SK-N-SH (cell line): ENCODE measurements around the gene FKRP. TPM values are rescaled to one million over a fixed set of nuclear protein-coding genes. Genes with fewer than 3 reads are reported as not detected.

ENCODE experiments used
- CTCF ChIA-PET: fragments of 300-600, 350-600 bp; formaldehyde crosslinking; extraction: SDS; loops from one replicate; lab custom pipeline; 2021; lab: Yijun Ruan, JAX
- POLR2A ChIA-PET: fragments of 350-600 bp; sonication (Branson Sonifier 250); formaldehyde crosslinking; extraction: SDS; loops from one replicate; lab custom pipeline; 2020; ENCODE audit warnings: antibody characterized with exemption, inconsistent platforms; lab: Yijun Ruan, JAX
- DNase-seq: peaks from one replicate; pipeline ENCODE4 v3.0.0; 2012
- H2AFZ ChIP-seq: fragments of 200-600 bp; sonication (generic); 2 replicates; pipeline ENCODE4 v1.8.1; 2016; ENCODE audit warnings: antibody characterized with exemption, mild to moderate bottlenecking, low read depth
- H3F3A ChIP-seq: fragments of 200-600 bp; sonication (generic); replicated peaks from 2 replicates; pipeline ENCODE3; 2016; ENCODE audit warnings: antibody characterized with exemption, mild to moderate bottlenecking; ENCODE audit not compliant: insufficient read depth
- H3K27ac ChIP-seq, 2 experiments: fragments of 200-500 bp in 1 of 2; fragments of 200-600 bp in 1 of 2; sonication (Bioruptor generic) in 1 of 2; sonication (generic), shearing (Covaris generic) in 1 of 2; 2 replicates each; pipeline versions ENCODE4 v1.5.1 to v1.6.1; 2014 to 2016; ENCODE audit warnings: low read depth in 2 of 2, inconsistent platforms in 1 of 2, low read length in 1 of 2, mild to moderate bottlenecking in 1 of 2, mixed read lengths in 1 of 2
- H3K27me3 ChIP-seq: fragments of 200-600 bp; sonication (generic), shearing (Covaris generic); 2 replicates; pipeline ENCODE4 v1.6.1; 2016; ENCODE audit warnings: mixed run types; ENCODE audit not compliant: insufficient read depth
- H3K36me3 ChIP-seq, 2 experiments: fragments of 200-500 bp in 1 of 2; fragments of 200-600 bp in 1 of 2; sonication (Bioruptor generic) in 1 of 2; sonication (generic) in 1 of 2; replicated peaks in 1 of 2; 2 replicates each; pipeline versions ENCODE3 to v1.5.1; 2014 to 2016; ENCODE audit warnings: low read length in 1 of 2, mild to moderate bottlenecking in 1 of 2; ENCODE audit not compliant: insufficient read depth in 2 of 2, control insufficient read depth in 1 of 2
- H3K4me1 ChIP-seq, 2 experiments: fragments of 200-500 bp in 1 of 2; fragments of 200-600 bp in 1 of 2; sonication (Bioruptor generic) in 1 of 2; sonication (generic), shearing (Covaris generic) in 1 of 2; 2 replicates each; pipeline versions ENCODE4 v1.5.1 to v1.6.1; 2014 to 2016; ENCODE audit warnings: low read depth in 1 of 2, low read length in 1 of 2, mixed run types in 1 of 2; ENCODE audit not compliant: insufficient read depth in 2 of 2, control insufficient read depth in 1 of 2
- H3K4me2 ChIP-seq: fragments of 200-600 bp; sonication (generic), shearing (Covaris generic); 2 replicates; pipeline ENCODE4 v1.6.1; 2017; ENCODE audit warnings: mixed run types
- H3K4me3 ChIP-seq, 2 experiments: fragments of 200-500 bp in 1 of 2; fragments of 200-600 bp in 1 of 2; sonication (Bioruptor generic) in 1 of 2; sonication (generic), shearing (Covaris generic) in 1 of 2; 2 replicates each; pipeline versions ENCODE4 v1.5.1 to v1.8.1; 2014 to 2016; ENCODE audit warnings: low read depth in 2 of 2, inconsistent platforms in 1 of 2, low read length in 1 of 2, mild to moderate bottlenecking in 1 of 2, mixed read lengths in 1 of 2, moderate library complexity in 1 of 2
- H3K79me2 ChIP-seq: fragments of 200-600 bp; sonication (generic); 2 replicates; pipeline ENCODE4 v1.8.1; 2017; ENCODE audit warnings: mild to moderate bottlenecking; ENCODE audit not compliant: insufficient read depth
- H3K9ac ChIP-seq: fragments of 200-600 bp; sonication (generic); 2 replicates; pipeline ENCODE4 v1.6.1; 2017; ENCODE audit warnings: mixed run types
- H3K9me2 ChIP-seq: fragments of 200-600 bp; sonication (generic); 2 replicates; pipeline ENCODE4 v1.6.1; 2017; ENCODE audit warnings: mixed run types
- H3K9me3 ChIP-seq: fragments of 200-600 bp; sonication (generic); 2 replicates; pipeline ENCODE4 v1.6.1; 2017; ENCODE audit warnings: mixed run types, mild to moderate bottlenecking, moderate library complexity
- H4K20me1 ChIP-seq: fragments of 200-600 bp; sonication (generic); 2 replicates; pipeline ENCODE4 v1.6.1; 2017; ENCODE audit warnings: mild to moderate bottlenecking, mixed run types; ENCODE audit not compliant: insufficient read depth
- CHD2 ChIP-seq: fragments of 150-350 bp; IDR thresholded peaks from 2 replicates; pipeline ENCODE4 v1.6.1; 2018; ENCODE audit warnings: low read length; ENCODE audit not compliant: partially characterized antibody
- CTCF ChIP-seq: fragments of 200-600 bp; sonication (generic); IDR thresholded peaks from 2 replicates; pipeline ENCODE4 v1.6.1; 2017; ENCODE audit warnings: antibody characterized with exemption, mild to moderate bottlenecking, moderate library complexity
- FOSL2 ChIP-seq: IDR thresholded peaks from 2 replicates; pipeline ENCODE4 v1.4.0; 2012; ENCODE audit warnings: low read depth, mild to moderate bottlenecking, moderate library complexity, borderline replicate concordance
- FOXM1 ChIP-seq: IDR thresholded peaks from 2 replicates; pipeline ENCODE4 v1.4.0; 2012; ENCODE audit warnings: low read depth, mild to moderate bottlenecking
- GATA2 ChIP-seq: sonication (generic); formaldehyde crosslinking; IDR thresholded peaks from 2 replicates; pipeline ENCODE4 v1.5.0; 2020; ENCODE audit warnings: mild to moderate bottlenecking, missing genetic modification reagents
- JUND ChIP-seq: IDR thresholded peaks from 2 replicates; pipeline ENCODE4 v1.4.0; 2012
- MXI1 ChIP-seq: IDR thresholded peaks from 2 replicates; pipeline ENCODE4 v1.6.1; 2012; ENCODE audit warnings: mild to moderate bottlenecking, low read depth, low read length, improper control_type of control experiment
- POLR2AphosphoS5 ChIP-seq: IDR thresholded peaks from 2 replicates; pipeline ENCODE4 v1.6.1; 2012; ENCODE audit warnings: low read depth, low read length
- RAD21 ChIP-seq: IDR thresholded peaks from 2 replicates; pipeline ENCODE4 v1.6.1; 2012; ENCODE audit warnings: mild to moderate bottlenecking, low read length
- RXRA ChIP-seq: IDR thresholded peaks from 2 replicates; pipeline ENCODE4 v1.4.0; 2012; ENCODE audit warnings: low read depth, mild to moderate bottlenecking, borderline replicate concordance
- SIN3A ChIP-seq: IDR thresholded peaks from 2 replicates; pipeline ENCODE4 v1.6.1; 2012; ENCODE audit warnings: low read depth, mild to moderate bottlenecking, low read length, moderate library complexity, borderline replicate concordance
- WGBS: methylation state at CpG from one replicate; pipeline ENCODE4 v1.1.6; 2017; ENCODE audit warnings: low lambda C conversion rate; 5-methylcytosine and 5-hydroxymethylcytosine counted together
- polyA plus RNA-seq, 3 experiments: library from polyadenylated mRNA; depleted of rRNA; stranded (reverse); fragments of >200 nt; gene quantifications; 2 replicates each; pipeline ENCODE4 v1.2.3, GENCODE V29; 2012
- TF ChIP-seq, protein P1 (sequence below): IDR thresholded peaks from 2 replicates; pipeline ENCODE4 v1.4.0; 2012; ENCODE audit warnings: low read depth, borderline replicate concordance

FKRP gene
- polyA plus RNA-seq, 1 of the 3 experiments (the other 2 are of a cell fraction), result 37.3 TPM

- TF ChIP-seq FOSL2, result peak; percentile 72; the same call in 1 of the 2 replicates
- TF ChIP-seq CTCF, result no peak
- peak; percentile 14; the same call in 1 of the 2 replicates for TF ChIP-seq RAD21
- no peak for TF ChIP-seq FOXM1
- TF ChIP-seq, protein P1, sequence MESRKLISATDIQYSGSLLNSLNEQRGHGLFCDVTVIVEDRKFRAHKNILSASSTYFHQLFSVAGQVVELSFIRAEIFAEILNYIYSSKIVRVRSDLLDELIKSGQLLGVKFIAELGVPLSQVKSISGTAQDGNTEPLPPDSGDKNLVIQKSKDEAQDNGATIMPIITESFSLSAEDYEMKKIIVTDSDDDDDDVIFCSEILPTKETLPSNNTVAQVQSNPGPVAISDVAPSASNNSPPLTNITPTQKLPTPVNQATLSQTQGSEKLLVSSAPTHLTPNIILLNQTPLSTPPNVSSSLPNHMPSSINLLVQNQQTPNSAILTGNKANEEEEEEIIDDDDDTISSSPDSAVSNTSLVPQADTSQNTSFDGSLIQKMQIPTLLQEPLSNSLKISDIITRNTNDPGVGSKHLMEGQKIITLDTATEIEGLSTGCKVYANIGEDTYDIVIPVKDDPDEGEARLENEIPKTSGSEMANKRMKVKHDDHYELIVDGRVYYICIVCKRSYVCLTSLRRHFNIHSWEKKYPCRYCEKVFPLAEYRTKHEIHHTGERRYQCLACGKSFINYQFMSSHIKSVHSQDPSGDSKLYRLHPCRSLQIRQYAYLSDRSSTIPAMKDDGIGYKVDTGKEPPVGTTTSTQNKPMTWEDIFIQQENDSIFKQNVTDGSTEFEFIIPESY, result no peak
- peak; percentile 75 for TF ChIP-seq SIN3A
- peak; percentile 99 for TF ChIP-seq MXI1
- TF ChIP-seq CHD2, result peak; percentile 53
Observed at GRCh38 chr19:46786236-46787039, 40.6 kb downstream of the FKRP start (continued).

DNA sequence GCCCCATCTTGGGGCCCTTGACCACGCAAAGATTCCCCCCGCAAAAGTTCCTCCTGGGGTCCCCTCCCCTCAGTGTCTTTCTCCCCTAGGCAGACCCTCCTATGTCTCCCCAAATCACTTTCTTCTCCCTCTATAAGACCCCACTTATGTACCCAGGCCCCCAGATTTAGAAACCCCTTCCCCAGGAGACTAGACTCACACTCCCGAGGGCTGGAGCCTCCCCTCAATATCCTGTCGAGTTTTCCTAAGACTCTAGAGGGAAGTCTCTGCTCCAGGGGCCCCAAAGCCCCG, 41.1 kb downstream of the FKRP start:
- H3K4me3 ChIP-seq, result peak overlapping the region; percentile 62 to 95
- CTCF ChIA-PET, result interaction anchor here (1.0 to 2.3 kb wide), 7 partner anchors 20 to 54 kb away, joined by 3 to 16 read pairs (median 4); no protein-coding TSS in a partner anchor
- no peaks in the 10 kb centered on the region for H3K9me3 ChIP-seq
- POLR2A ChIA-PET, result interaction anchor here (1.1 to 1.2 kb wide), 2 partner anchors 40 to 49 kb away, joined by 3 to 4 read pairs; no protein-coding TSS in a partner anchor
- no peak overlapping the region; the same call in 1 of the 2 replicates for H2AFZ ChIP-seq
- DNase-seq, result no peak
- H3K9ac ChIP-seq, result peak overlapping the region; percentile 91
- peaks cover 18 to 31% of the 10 kb centered on the region in 2 experiments; a peak in 3 of 4 replicates for H3K4me1 ChIP-seq
- H3K4me2 ChIP-seq, result peak overlapping the region; percentile 98
- no peak for TF ChIP-seq POLR2AphosphoS5
- TF ChIP-seq GATA2 (CRISPR knock-in tag), result no peak
- TF ChIP-seq JUND, result no peak
- TF ChIP-seq RXRA, result no peak
- WGBS, result 2% methylated on average over 5 of the region's 5 CpGs
- peaks cover 9% of the 10 kb centered on the region; the same call in 1 of the 2 replicates for H4K20me1 ChIP-seq
- no peaks in the 10 kb centered on the region for H3K27me3 ChIP-seq
- H3F3A ChIP-seq, result peaks cover 22% of the 10 kb centered on the region
- peaks cover 64% of the 10 kb centered on the region for H3K79me2 ChIP-seq
- H3K9me2 ChIP-seq, result no peaks in the 10 kb centered on the region
- peaks cover 6 to 18% of the 10 kb centered on the region in 2 experiments for H3K36me3 ChIP-seq
- peak overlapping the region; percentile 87 to 92 for H3K27ac ChIP-seq
